Activated naive CD4-positive, alpha-beta T cell treated with anti-CD3 and anti-CD28 coated beads, Interleukin-2, amount 50 U/mL, for 72 hours (primary cell): ENCODE results near the gene C1QTNF12. TPM values are rescaled to one million over a fixed set of nuclear protein-coding genes. Genes with fewer than 3 reads are reported as not detected.
A peak's percentile ranks its signal among the peaks of the same experiment; 100 is the strongest.

Experiments
- ATAC-seq, 2 donors: fragments of 150-1000 bp; cut with Tn5 transposase; 2 replicates each; pipeline ENCODE4 v1.10.0; 2021; ENCODE audit warnings: mild to moderate bottlenecking in 2 of 2, moderate library complexity in 2 of 2
- DNase-seq, 2 donors: peaks; one replicate each; pipeline ENCODE4 v3.0.0; 2021 to 2022; ENCODE audit warnings: low spot score in 2 of 2
- H3K27ac Mint-ChIP-seq, 2 donors: one replicate each; pipeline ENCODE4 v1.8.0; 2022; ENCODE audit warnings: mild to moderate bottlenecking in 2 of 2, mixed read lengths in 2 of 2
- H3K36me3 Mint-ChIP-seq, 2 donors: one replicate each; pipeline ENCODE4 v1.8.0; 2022; ENCODE audit warnings: mixed read lengths in 2 of 2
- H3K9me3 Mint-ChIP-seq, 2 donors: one replicate each; pipeline ENCODE4 v1.8.0; 2022; ENCODE audit warnings: mixed read lengths in 2 of 2
- total RNA-seq, 2 donors: library from RNA; stranded (reverse); gene quantifications; one replicate each; pipeline ENCODE4 v1.2.3, GENCODE V29; 2022

Gene C1QTNF12
- total RNA-seq, 2 donors from 2014 or later: 4.0 to 17.7 TPM

- peaks cover 8 to 11% of the 10 kb centered on the region in 2 donors for H3K36me3 Mint-ChIP-seq
- no peak for DNase-seq
- no peak for ATAC-seq
- H3K27ac Mint-ChIP-seq: no peak overlapping the region
- H3K9me3 Mint-ChIP-seq: no peaks in the 10 kb centered on the region
Measured at GRCh38 chr1:1267488-1268283, 21.2 kb upstream of the C1QTNF12 start.

GRCh38 chr1:1264868-1265272 is 18.3 kb upstream of the C1QTNF12 start:
- ATAC-seq: no peak
- no peak for DNase-seq
- Mint-ChIP-seq H3K36me3 (peaks cover 2 to 5% of the 10 kb centered on the region in 2 donors), H3K27ac (no peak overlapping the region), H3K9me3 (no peaks in the 10 kb centered on the region)

GRCh38 chr1:1264026-1264425 is 17.5 kb upstream of the C1QTNF12 start:
- Mint-ChIP-seq H3K36me3 (peaks cover 5 to 9% of the 10 kb centered on the region in 2 donors), H3K9me3 (no peaks in the 10 kb centered on the region), H3K27ac (no peak overlapping the region)
- ATAC-seq (no peak), DNase-seq (no peak)

- Mint-ChIP-seq H3K9me3 (no peaks in the 10 kb centered on the region), H3K27ac (no peak overlapping the region), H3K36me3 (peaks cover 5 to 10% of the 10 kb centered on the region in 2 donors)
- ATAC-seq: no peak
- DNase-seq: no peak
Measured at GRCh38 chr1:1262758-1263157, 16.2 kb upstream of the C1QTNF12 start.

- no peak for ATAC-seq
- Mint-ChIP-seq H3K9me3 (no peaks in the 10 kb centered on the region), H3K36me3 (peaks cover 5 to 13% of the 10 kb centered on the region in 2 donors), H3K27ac (no peak overlapping the region)
- no peak for DNase-seq
Measured at GRCh38 chr1:1262071-1262470, 15.5 kb upstream of the C1QTNF12 start.

GRCh38 chr1:1260843-1261560 is 14.5 kb upstream of the C1QTNF12 start:
- ATAC-seq (peak in 1 of 2 donors; percentile 67), DNase-seq (no peak)
- H3K36me3 Mint-ChIP-seq: peaks cover 5 to 13% of the 10 kb centered on the region in 2 donors
- H3K27ac Mint-ChIP-seq: peak overlapping the region; percentile 48 to 92
- no peaks in the 10 kb centered on the region for H3K9me3 Mint-ChIP-seq

- ATAC-seq (no peak), DNase-seq (no peak)
- Mint-ChIP-seq H3K9me3 (no peaks in the 10 kb centered on the region), H3K36me3 (peaks cover 5 to 13% of the 10 kb centered on the region in 2 donors), H3K27ac (peak overlapping the region; percentile 48 to 61)
Measured at GRCh38 chr1:1259951-1260600, 13.6 kb upstream of the C1QTNF12 start.

GRCh38 chr1:1259540-1259939 is 13.0 kb upstream of the C1QTNF12 start:
- ATAC-seq (no peak), DNase-seq (no peak)
- H3K27ac Mint-ChIP-seq: peak overlapping the region; percentile 48 to 61
- H3K36me3 Mint-ChIP-seq: peaks cover 5 to 13% of the 10 kb centered on the region in 2 donors
- H3K9me3 Mint-ChIP-seq: no peaks in the 10 kb centered on the region

DNA sequence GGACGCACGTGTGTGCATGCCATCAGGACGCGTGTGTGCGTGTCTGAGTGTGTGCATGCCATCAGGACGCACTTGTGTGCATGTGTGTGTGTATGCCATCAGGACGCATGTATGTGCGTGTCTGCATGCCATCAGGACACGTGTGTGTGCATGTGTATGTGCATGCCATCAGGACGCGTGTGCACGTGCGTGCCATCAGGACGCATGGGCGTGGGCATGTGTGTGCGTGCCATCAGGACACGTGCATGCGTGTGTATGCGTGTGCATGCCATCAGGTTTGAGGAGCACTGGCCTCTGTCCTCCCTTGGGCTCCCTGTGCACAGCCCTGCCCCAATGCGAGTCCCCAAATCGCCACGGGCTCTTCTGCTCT is 12.6 kb upstream of the C1QTNF12 start:
- ATAC-seq (no peak), DNase-seq (no peak)
- Mint-ChIP-seq H3K36me3 (peaks cover 5 to 13% of the 10 kb centered on the region in 2 donors), H3K27ac (no peak overlapping the region), H3K9me3 (no peaks in the 10 kb centered on the region)

GRCh38 chr1:1256956-1257871 is 10.7 kb upstream of the C1QTNF12 start:
- DNase-seq (no peak), ATAC-seq (no peak)
- H3K27ac Mint-ChIP-seq: peak overlapping the region in 1 of 2 donors; percentile 45
- peaks cover 6 to 21% of the 10 kb centered on the region in 2 donors for H3K36me3 Mint-ChIP-seq
- H3K9me3 Mint-ChIP-seq: no peaks in the 10 kb centered on the region

DNA sequence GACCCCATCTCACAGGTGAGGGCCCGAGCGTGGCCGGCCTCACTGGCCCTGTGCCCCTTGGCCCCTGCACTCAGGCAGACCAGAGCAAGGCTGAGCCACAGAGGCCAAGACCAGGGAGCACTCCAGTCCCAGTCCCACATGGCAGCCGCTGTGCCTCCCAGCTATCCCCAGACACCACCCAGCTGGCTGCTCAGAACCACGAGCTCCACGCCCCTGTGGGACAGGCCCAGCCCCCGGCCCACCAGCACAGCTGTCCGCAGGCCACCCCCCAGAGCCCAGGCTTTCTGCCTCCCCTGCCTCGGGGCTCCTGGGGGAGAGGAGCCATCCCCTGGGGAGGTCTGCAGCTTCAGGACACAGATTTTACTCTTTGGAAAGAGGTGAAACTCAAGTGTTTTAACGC is 9.1 kb upstream of the C1QTNF12 start:
- DNase-seq (no peak), ATAC-seq (no peak)
- no peak overlapping the region for H3K27ac Mint-ChIP-seq
- peaks cover 6 to 21% of the 10 kb centered on the region in 2 donors for H3K36me3 Mint-ChIP-seq
- no peaks in the 10 kb centered on the region for H3K9me3 Mint-ChIP-seq

DNA sequence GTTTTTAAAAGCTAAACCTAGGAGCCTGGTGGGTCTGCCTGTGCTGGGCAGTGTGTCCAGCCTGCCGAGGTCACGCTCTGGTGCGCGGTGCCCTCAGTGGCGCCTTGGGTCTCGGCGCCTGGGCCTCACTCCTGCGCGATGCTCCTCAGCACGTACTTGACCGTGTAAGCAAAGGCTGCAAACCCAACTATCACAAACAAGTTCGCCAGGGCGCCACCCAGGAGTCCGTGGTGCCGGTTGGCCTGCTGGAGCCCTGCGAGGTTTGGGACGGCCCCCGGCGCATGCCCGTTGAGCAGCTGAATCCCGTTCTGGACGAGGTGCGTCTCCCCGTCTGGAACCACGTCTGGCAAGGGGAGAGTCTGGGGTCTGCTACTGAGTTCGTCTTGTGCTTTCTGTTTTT is 8.6 kb upstream of the C1QTNF12 start:
- H3K36me3 Mint-ChIP-seq: peaks cover 6 to 21% of the 10 kb centered on the region in 2 donors
- H3K27ac Mint-ChIP-seq: no peak overlapping the region
- no peak for DNase-seq
- ATAC-seq: no peak
- H3K9me3 Mint-ChIP-seq: no peaks in the 10 kb centered on the region

GRCh38 chr1:1254667-1254998 is 8.1 kb upstream of the C1QTNF12 start:
- DNase-seq: no peak
- no peak for ATAC-seq
- Mint-ChIP-seq H3K9me3 (no peaks in the 10 kb centered on the region), H3K27ac (no peak overlapping the region), H3K36me3 (peaks cover 6 to 17% of the 10 kb centered on the region in 2 donors)

DNA sequence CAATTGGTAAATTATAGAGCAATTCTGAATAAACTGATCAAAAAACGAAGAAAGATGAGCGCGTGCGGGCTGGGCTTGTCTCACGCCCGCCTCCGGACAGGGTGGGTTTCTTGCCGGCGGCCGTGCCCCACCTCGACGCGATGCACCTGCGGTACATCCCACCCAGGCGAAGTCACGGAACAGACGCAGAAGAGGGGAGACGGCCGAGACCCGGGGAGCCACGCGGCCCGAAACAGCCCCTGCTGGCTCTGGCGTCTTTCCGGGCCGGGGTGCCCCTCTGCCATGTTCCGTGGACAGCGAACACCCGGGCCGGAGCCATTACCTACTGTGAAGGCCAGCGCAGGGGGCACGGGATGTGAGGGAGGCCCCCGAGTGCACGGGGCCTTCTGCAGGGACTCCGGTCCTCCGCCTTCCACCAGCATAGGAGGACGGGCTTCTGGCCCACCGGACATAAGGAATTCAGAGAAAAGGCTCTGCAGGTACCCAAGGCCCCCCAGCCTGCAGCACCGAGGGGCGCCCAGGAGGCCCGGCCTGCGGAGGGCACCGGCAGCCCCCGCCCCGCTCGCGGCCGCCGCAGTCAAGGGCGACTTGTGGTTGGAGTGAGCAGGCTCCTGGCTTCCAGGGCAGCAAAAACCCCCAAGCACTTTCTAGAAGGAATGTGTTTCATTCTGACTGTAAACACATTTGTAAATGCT is 7.6 kb upstream of the C1QTNF12 start:
- Mint-ChIP-seq H3K36me3 (peaks cover 6 to 13% of the 10 kb centered on the region in 2 donors), H3K27ac (peak overlapping the region in 1 of 2 donors; percentile 67), H3K9me3 (no peaks in the 10 kb centered on the region)
- no peak for DNase-seq
- no peak for ATAC-seq

GRCh38 chr1:1253314-1253713 is 6.8 kb upstream of the C1QTNF12 start:
- Mint-ChIP-seq H3K36me3 (peaks cover 6 to 13% of the 10 kb centered on the region in 2 donors), H3K9me3 (no peaks in the 10 kb centered on the region), H3K27ac (peak overlapping the region in 1 of 2 donors; percentile 67)
- DNase-seq (no peak), ATAC-seq (no peak)

DNA sequence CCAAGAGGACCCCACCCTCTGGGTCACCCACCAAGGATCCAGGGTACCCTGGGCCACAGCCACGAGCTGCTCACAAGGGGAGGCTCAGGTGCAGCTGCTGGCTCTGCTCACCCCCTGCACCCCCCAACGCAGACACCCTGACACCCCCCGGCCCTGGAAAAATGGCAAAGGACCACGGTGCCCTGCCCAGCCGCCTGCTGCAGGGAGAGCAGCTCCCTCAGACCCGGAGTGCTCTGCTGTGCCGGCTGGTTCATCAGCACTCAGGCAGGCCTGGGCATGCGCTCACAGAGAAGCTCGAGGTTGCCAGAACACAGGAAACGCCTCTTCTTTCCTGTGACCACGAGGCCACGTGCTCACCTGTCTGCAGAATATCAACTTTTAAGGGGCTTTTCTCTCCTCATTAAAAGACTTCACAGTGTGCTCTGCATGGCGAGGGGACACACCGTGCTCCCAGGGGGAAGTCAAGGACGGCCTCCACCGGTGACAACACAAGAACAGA is 4.3 kb upstream of the C1QTNF12 start:
- Mint-ChIP-seq H3K36me3 (peaks cover 6 to 8% of the 10 kb centered on the region in 2 donors), H3K27ac (peak overlapping the region; percentile 65 to 95), H3K9me3 (no peaks in the 10 kb centered on the region)
- DNase-seq (peak in 1 of 2 donors; percentile 84), ATAC-seq (peak; percentile 77 to 92)
